Smooth muscle cell (in vitro differentiated cells): Measurements from ENCODE around the gene ULBP2. TPM values are rescaled to one million over a fixed set of nuclear protein-coding genes. Genes with fewer than 3 reads are reported as not detected.
"Not testable (repeated sequence)": the region's sequence is repeated elsewhere in the genome, so short reads cannot be mapped to it uniquely, and the experiment has no call there.

Experiments
- DNase-seq: peaks from one replicate; lab custom pipeline; 2025; ENCODE audit not compliant: unreplicated experiment; lab: John Stamatoyannopoulos, UW
- H2AFZ ChIP-seq: fragments of 200-600 bp; sonication (generic); 2 replicates; pipeline ENCODE4 v1.6.0; 2016; ENCODE audit warnings: antibody characterized with exemption, low read depth, mild to moderate bottlenecking
- H3F3A ChIP-seq: fragments of 200-600 bp; sonication (generic); 2 replicates; pipeline ENCODE4 v1.6.0; 2017; ENCODE audit warnings: antibody characterized with exemption, low read depth
- H3K27ac ChIP-seq: fragments of 200-600 bp; sonication (generic); 2 replicates; pipeline ENCODE4 v1.5.1; 2016; ENCODE audit warnings: low read depth, mild to moderate bottlenecking
- H3K27me3 ChIP-seq: fragments of 200-600 bp; sonication (generic); 2 replicates; pipeline ENCODE4 v1.6.1; 2016; ENCODE audit warnings: low read depth, mild to moderate bottlenecking
- H3K36me3 ChIP-seq: fragments of 200-600 bp; sonication (generic); 2 replicates; pipeline ENCODE4 v1.5.1; 2016; ENCODE audit warnings: low read depth
- H3K4me1 ChIP-seq: fragments of 200-600 bp; sonication (generic); 2 replicates; pipeline ENCODE4 v1.5.1; 2016; ENCODE audit warnings: low read depth
- H3K4me2 ChIP-seq: fragments of 200-600 bp; sonication (generic); 2 replicates; pipeline ENCODE4 v1.6.0; 2016; ENCODE audit warnings: mild to moderate bottlenecking
- H3K4me3 ChIP-seq: fragments of 200-600 bp; sonication (generic); 2 replicates; pipeline ENCODE4 v1.5.1; 2016; ENCODE audit warnings: mild to moderate bottlenecking
- H3K79me2 ChIP-seq: fragments of 200-600 bp; sonication (generic); 2 replicates; pipeline ENCODE4 v1.6.0; 2016; ENCODE audit warnings: low read depth, mild to moderate bottlenecking
- H3K9ac ChIP-seq: fragments of 200-600 bp; sonication (generic); 2 replicates; pipeline ENCODE4 v1.6.0; 2016; ENCODE audit warnings: low read depth
- H3K9me3 ChIP-seq: fragments of 200-600 bp; sonication (generic); replicated peaks from 2 replicates; pipeline ENCODE4 v1.5.1; 2016; ENCODE audit warnings: low read depth
- H4K20me1 ChIP-seq: fragments of 200-600 bp; sonication (generic); 2 replicates; pipeline ENCODE4 v1.6.0; 2016; ENCODE audit warnings: low read depth
- WGBS: methylation state at CpG from one replicate; pipeline ENCODE4 v1.1.7; 2016; ENCODE audit warnings: low lambda C conversion rate; 5-methylcytosine and 5-hydroxymethylcytosine counted together
- polyA plus RNA-seq: library from polyadenylated mRNA; unstranded; fragments of >200 nt; fragmentation: Nextera tagmentation; extraction: Ambion mirVana; gene quantifications from 2 replicates; pipeline ENCODE4 v1.2.1, GENCODE V29; 2016
- total RNA-seq: library from RNA; depleted of rRNA; stranded (reverse); fragments of >200 nt; gene quantifications from 2 replicates; pipeline ENCODE4 v1.2.3, GENCODE V29; 2014
- TF ChIP-seq, protein P1 (sequence below): fragments of 200-600 bp; sonication (generic); IDR thresholded peaks from 2 replicates; pipeline ENCODE4 v1.5.1; 2017; ENCODE audit warnings: borderline replicate concordance, mild to moderate bottlenecking, antibody characterized with exemption; ENCODE audit not compliant: insufficient read depth, poor library complexity, severe bottlenecking

ULBP2 gene
- total and polyA plus RNA-seq, 2 experiments from 2014 or later = 8.8 to 11.7 TPM

DNA sequence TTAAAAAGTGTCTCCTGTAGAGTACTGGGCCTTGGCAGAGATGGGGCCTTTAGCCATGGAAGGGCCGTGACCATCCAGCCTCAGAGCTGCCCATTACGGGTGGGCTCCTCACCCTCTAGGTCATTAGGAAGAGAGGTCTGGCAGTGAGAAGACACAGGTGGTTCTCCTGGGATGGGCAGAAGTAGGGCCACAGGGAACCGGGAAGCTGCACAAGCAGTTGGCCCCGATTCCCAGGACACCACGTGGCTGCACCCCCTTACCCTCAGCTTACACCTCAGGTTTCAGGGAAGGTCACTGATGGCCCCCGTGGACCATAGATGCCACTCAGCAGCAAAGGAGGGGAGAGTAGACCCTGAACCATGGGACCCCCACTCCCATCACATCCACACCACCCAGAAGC, 20.5 kb upstream of the ULBP2 start:
- Histone ChIP-seq H4K20me1 (no peaks in the 10 kb centered on the region), H3K9me3 (no peaks in the 10 kb centered on the region), H3K79me2 (no peaks in the 10 kb centered on the region), H3K27me3 (peaks cover 63% of the 10 kb centered on the region), H3K4me3 (no peak overlapping the region), H3K4me2 (no peak overlapping the region), H3F3A (no peaks in the 10 kb centered on the region), H2AFZ (no peak overlapping the region), H3K4me1 (no peaks in the 10 kb centered on the region), H3K27ac (no peak overlapping the region), H3K9ac (no peak overlapping the region), H3K36me3 (no peaks in the 10 kb centered on the region)
- TF ChIP-seq, protein P1, sequence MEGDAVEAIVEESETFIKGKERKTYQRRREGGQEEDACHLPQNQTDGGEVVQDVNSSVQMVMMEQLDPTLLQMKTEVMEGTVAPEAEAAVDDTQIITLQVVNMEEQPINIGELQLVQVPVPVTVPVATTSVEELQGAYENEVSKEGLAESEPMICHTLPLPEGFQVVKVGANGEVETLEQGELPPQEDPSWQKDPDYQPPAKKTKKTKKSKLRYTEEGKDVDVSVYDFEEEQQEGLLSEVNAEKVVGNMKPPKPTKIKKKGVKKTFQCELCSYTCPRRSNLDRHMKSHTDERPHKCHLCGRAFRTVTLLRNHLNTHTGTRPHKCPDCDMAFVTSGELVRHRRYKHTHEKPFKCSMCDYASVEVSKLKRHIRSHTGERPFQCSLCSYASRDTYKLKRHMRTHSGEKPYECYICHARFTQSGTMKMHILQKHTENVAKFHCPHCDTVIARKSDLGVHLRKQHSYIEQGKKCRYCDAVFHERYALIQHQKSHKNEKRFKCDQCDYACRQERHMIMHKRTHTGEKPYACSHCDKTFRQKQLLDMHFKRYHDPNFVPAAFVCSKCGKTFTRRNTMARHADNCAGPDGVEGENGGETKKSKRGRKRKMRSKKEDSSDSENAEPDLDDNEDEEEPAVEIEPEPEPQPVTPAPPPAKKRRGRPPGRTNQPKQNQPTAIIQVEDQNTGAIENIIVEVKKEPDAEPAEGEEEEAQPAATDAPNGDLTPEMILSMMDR = no peak
- WGBS = 83% methylated on average over 6 of the region's 6 CpGs
- no peak for DNase-seq

DNA sequence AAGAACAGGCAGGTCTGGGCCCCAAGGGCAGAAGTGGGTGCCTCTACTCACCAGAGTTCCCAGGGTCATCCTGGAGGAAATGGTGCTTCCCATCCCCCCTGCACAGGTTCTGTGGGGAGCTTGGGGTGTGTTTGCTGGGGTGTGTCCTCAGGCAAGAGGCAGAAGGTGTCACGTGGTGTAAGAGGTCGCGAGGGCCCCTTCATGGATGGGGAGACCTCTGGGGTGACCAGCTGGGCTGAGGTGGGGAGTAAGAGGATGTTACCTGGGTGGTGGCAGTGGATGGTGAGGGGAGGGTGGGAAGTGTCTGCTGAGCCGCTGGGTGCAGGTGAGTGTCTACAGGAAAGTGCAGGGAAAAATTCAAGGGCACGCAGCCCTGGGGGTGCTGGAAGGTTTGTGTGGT, 19.7 kb upstream of the ULBP2 start:
- not testable (repeated sequence) for H3F3A ChIP-seq, H3K9me3 ChIP-seq, H3K9ac ChIP-seq, DNase-seq, H3K4me1 ChIP-seq, H3K4me3 ChIP-seq, H3K79me2 ChIP-seq, H3K36me3 ChIP-seq, H2AFZ ChIP-seq, H4K20me1 ChIP-seq, H3K27ac ChIP-seq, H3K4me2 ChIP-seq
- WGBS = 40% methylated on average over 3 of the region's 5 CpGs
- H3K27me3 ChIP-seq = peaks cover 63% of the 10 kb centered on the region

DNA sequence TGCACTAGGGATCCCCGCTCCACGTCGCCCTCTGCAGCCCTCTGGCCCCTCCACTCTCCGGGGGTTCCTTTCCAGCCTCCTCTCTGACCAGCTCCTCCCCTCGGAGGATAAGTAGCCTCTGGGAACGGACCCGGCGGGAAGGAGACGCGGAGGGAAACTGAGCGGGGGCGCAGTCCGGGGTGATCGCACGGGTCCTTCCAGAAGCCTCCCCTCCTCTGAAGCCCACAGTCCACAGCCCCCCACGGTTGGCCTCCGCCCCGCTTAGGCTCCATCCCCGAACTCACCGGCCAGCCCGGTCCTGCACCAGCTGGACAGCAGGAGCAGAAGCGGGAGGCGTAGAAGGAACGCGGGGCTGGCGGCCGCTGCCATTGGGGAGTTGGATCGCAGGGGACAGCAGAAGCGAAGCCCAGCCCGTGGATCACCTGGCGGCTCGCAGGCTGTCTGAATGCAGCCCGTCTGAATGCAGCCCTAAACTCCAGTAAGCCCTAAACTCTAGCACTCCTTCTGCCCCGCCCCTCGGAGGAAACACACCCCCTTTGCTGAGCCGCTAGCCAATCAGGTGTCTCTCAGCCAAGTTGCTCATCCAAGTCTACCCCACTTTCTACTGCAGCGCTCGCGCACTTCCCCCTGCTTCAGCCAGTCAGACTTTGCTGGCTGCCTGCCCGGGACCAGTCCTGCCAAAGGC, 19.0 kb upstream of the ULBP2 start, which contains the start of gene RAET1G:
TSS of gene RAET1G (minus strand) at position 480 of the 685 bp plus-strand sequence. CDS start at position 369, 111 bp downstream.
- TF ChIP-seq, protein P1 = no peak
- Histone ChIP-seq H3K79me2 (no peaks in the 10 kb centered on the region), H3K9me3 (no peaks in the 10 kb centered on the region), H3K4me1 (no peaks in the 10 kb centered on the region), H2AFZ (peak within 1 kb of the TSS; percentile 87), H3F3A (no peaks in the 10 kb centered on the region), H3K27ac (no peak within 1 kb of the TSS), H3K36me3 (no peaks in the 10 kb centered on the region), H3K4me3 (peak within 1 kb of the TSS; percentile 56), H4K20me1 (no peaks in the 10 kb centered on the region), H3K27me3 (peaks cover 65% of the 10 kb centered on the region), H3K9ac (no peak within 1 kb of the TSS), H3K4me2 (peak within 1 kb of the TSS; percentile 91)
- WGBS = 3% methylated on average over 38 of the region's 40 CpGs
- DNase-seq = peak; percentile 56

DNA sequence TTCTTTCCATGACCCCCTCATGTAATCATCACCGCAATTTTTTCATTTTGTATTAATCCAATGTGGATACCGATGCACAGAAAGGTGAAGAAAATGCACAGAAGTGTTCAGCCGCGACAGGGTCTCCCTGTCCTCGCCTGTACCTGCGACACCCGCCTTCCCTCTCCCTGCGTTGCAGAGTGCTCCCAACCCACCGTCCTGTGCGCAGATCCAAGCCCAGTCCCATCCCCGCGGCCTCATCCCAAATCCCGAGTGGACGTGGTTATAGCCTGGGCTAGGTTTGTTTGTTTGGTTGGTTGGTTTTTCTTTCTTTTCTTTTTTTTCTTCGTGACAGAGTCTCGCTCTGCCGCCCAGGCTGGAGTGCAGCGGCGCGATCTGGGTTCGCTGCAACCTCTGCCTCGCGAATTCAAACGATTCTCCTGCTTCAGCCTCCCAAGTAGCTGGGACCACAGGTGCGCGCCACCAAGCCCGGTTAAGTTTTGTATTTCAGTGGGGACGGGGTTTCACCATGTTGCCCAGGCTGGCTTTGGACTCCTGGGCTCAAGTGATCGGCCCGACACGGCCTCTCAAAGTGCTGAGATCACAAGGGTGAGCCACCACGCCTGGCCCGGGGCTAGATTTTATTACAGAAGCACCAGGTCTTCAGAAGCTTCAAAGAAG, 18.4 kb upstream of the ULBP2 start:
- DNase-seq = no peak
- TF ChIP-seq, protein P1 = no peak
- Histone ChIP-seq H3K4me2 (peak overlapping the region; percentile 91), H3K4me3 (peak overlapping the region; percentile 56), H3K9me3 (no peaks in the 10 kb centered on the region), H3K9ac (no peak overlapping the region), H3K27ac (no peak overlapping the region), H2AFZ (peak overlapping the region; percentile 87), H3F3A (no peaks in the 10 kb centered on the region), H3K4me1 (no peaks in the 10 kb centered on the region), H3K79me2 (no peaks in the 10 kb centered on the region), H3K36me3 (no peaks in the 10 kb centered on the region), H3K27me3 (peaks cover 64% of the 10 kb centered on the region), H4K20me1 (no peaks in the 10 kb centered on the region)
- WGBS = 22% methylated on average over 33 of the region's 33 CpGs
